K562 (cell line): Measurements from ENCODE around the gene IL9. TPM values are rescaled to one million over a fixed set of nuclear protein-coding genes. Genes with fewer than 3 reads are reported as not detected.

Experiments
- ATAC-seq: fragments of 200-7000 bp; cut with Tn5 transposase; 3 replicates; pipeline ENCODE4 v1.9.1; 2020; ENCODE audit warnings: moderate library complexity
- BruUV-seq: library from RNA; stranded (reverse); fragments of 400-500 nt; replicated peaks from 2 replicates; lab custom pipeline; 2021; lab: Mats Ljungman, UMichigan
- CTCF ChIA-PET: fragments of 300-600 bp; formaldehyde crosslinking; extraction: SDS; loops from one replicate; lab custom pipeline; 2021; ENCODE audit warnings: low intra/inter-chr PET ratio; lab: Yijun Ruan, JAX
- POLR2A ChIA-PET: fragments of 300-600, 350-650 bp; sonication (Branson Sonifier 250); formaldehyde crosslinking; extraction: SDS; loops from one replicate; lab custom pipeline; 2021; ENCODE audit warnings: antibody characterized with exemption, inconsistent platforms; lab: Yijun Ruan, JAX
- DNase-seq, 4 experiments: peaks; one replicate each; pipeline versions ENCODE4 v3.0.0 to v3.0.0-alpha.2; 2011 to 2018; ENCODE audit warnings: low spot score in 3 of 4, mixed read lengths in 3 of 4; ENCODE audit errors: extremely low read depth in 1 of 4
- FAIRE-seq: peaks from 2 replicates; lab custom pipeline; 2011; peaks lifted over from hg19 to GRCh38; lab: Jason Lieb, UNC
- H2AFZ ChIP-seq: 2 replicates; pipeline ENCODE4 v1.6.0; 2011; ENCODE audit warnings: low read depth, low read length, control low read depth, inconsistent platforms
- H3K27ac ChIP-seq: fragments of 200-600 bp; 3 replicates; pipeline ENCODE4 v1.8.0; 2011; ENCODE audit warnings: low read depth, mild to moderate bottlenecking, control low read depth, inconsistent platforms, low read length, moderate library complexity, mixed read lengths; ENCODE audit errors: extremely low read depth
- H3K27me3 ChIP-seq, 2 experiments: fragments of 300-600 bp in 1 of 2; 2 replicates in 1 of 2; 3 replicates in 1 of 2; pipeline versions ENCODE4 v1.6.0 to v1.8.0; 2011; ENCODE audit warnings: inconsistent platforms in 2 of 2, low read length in 2 of 2, mild to moderate bottlenecking in 1 of 2, mixed read lengths in 1 of 2, moderate library complexity in 1 of 2; ENCODE audit not compliant: control insufficient read depth in 2 of 2, insufficient read depth in 2 of 2
- H3K36me3 ChIP-seq: fragments of 300-600 bp; 3 replicates; pipeline ENCODE4 v1.8.0; 2011; ENCODE audit warnings: mild to moderate bottlenecking, low read length, inconsistent platforms; ENCODE audit not compliant: control insufficient read depth, insufficient read depth
- H3K4me1 ChIP-seq, 2 experiments: fragments of 200-600 bp in 1 of 2; replicated peaks in 1 of 2; 2 replicates in 1 of 2; 3 replicates in 1 of 2; pipeline versions ENCODE4 v1.5.1 to v1.8.0; 2011; ENCODE audit warnings: inconsistent platforms in 2 of 2, low read length in 2 of 2, mild to moderate bottlenecking in 1 of 2, mixed read lengths in 1 of 2, moderate library complexity in 1 of 2; ENCODE audit not compliant: control insufficient read depth in 2 of 2, insufficient read depth in 2 of 2
- H3K4me2 ChIP-seq: 2 replicates; pipeline ENCODE4 v1.6.1; 2011; ENCODE audit warnings: low read length, control low read depth, inconsistent platforms, mixed read lengths; ENCODE audit not compliant: insufficient read depth
- H3K4me3 ChIP-seq: fragments of 200-600 bp; sonication (generic), shearing (Covaris generic); 2 replicates; pipeline ENCODE4 v1.5.1; 2016; ENCODE audit warnings: control low read depth, inconsistent platforms
- H3K79me2 ChIP-seq: fragments of 200-600 bp; 3 replicates; pipeline ENCODE4 v1.8.0; 2011; ENCODE audit warnings: low read length, inconsistent platforms; ENCODE audit not compliant: control insufficient read depth, insufficient read depth
- H3K9ac ChIP-seq, 2 experiments: 2 replicates each; pipeline versions ENCODE4 v1.6.0 to v1.6.1; 2011; ENCODE audit warnings: low read depth in 2 of 2, low read length in 2 of 2, control low read depth in 1 of 2, inconsistent platforms in 1 of 2, mild to moderate bottlenecking in 1 of 2, mixed read lengths in 1 of 2; ENCODE audit not compliant: insufficient read depth in 1 of 2
- H3K9me1 ChIP-seq: one replicate; pipeline ENCODE4 v1.6.0; 2011; ENCODE audit warnings: inconsistent platforms, mild to moderate bottlenecking, low read length, moderate library complexity; ENCODE audit not compliant: control insufficient read depth, insufficient read depth
- H3K9me3 ChIP-seq: replicated peaks from 2 replicates; pipeline ENCODE4 v1.5.1; 2011; ENCODE audit warnings: low read depth, low read length, inconsistent platforms; ENCODE audit not compliant: control insufficient read depth, insufficient read depth
- H4K20me1 ChIP-seq: replicated peaks from 2 replicates; pipeline ENCODE4 v1.6.1; 2011; ENCODE audit warnings: low read length, inconsistent platforms, mixed read lengths; ENCODE audit not compliant: control insufficient read depth, insufficient read depth
- CTCF ChIP-seq, 3 experiments: IDR thresholded peaks in 2 of 3; conservative IDR thresholded peaks in 1 of 3; 2 replicates each; pipeline ENCODE4 v1.5.1; 2011 to 2012; ENCODE audit warnings: low read length in 3 of 3, mild to moderate bottlenecking in 3 of 3, control low read depth in 2 of 3, improper control_type of control experiment in 1 of 3, inconsistent platforms in 1 of 3, low read depth in 1 of 3, mixed read lengths in 1 of 3, moderate library complexity in 1 of 3; ENCODE audit not compliant: insufficient read depth in 2 of 3
- NCOA2 ChIP-seq, 2 experiments: fragments of 450-650 bp; IDR thresholded peaks; 2 replicates each; pipeline ENCODE4 v1.6.1; 2018; ENCODE audit warnings: mild to moderate bottlenecking in 2 of 2, moderate library complexity in 1 of 2; ENCODE audit not compliant: partially characterized antibody in 2 of 2
- RAD21 ChIP-seq, 2 experiments: fragments of 250-450 bp in 1 of 2; fragments of 450-650 bp in 1 of 2; sonication (Bioruptor Pico) in 1 of 2; formaldehyde crosslinking in 1 of 2; IDR thresholded peaks in 1 of 2; conservative IDR thresholded peaks in 1 of 2; 2 replicates each; pipeline versions ENCODE4 v1.4.0 to v1.8.0; 2020 to 2022; ENCODE audit warnings: mild to moderate bottlenecking in 2 of 2, moderate library complexity in 1 of 2
- SMC3 ChIP-seq: conservative IDR thresholded peaks from 2 replicates; pipeline ENCODE4 v1.6.1; 2011; ENCODE audit warnings: low read depth, low read length, improper control_type of control experiment; ENCODE audit not compliant: insufficient read depth
- WGBS: fragments of 100-300 bp; shearing (Covaris generic); methylation state at CpG from one replicate; pipeline ENCODE4 v1.1.6; 2016; ENCODE audit warnings: low coverage, mixed read lengths; ENCODE audit not compliant: insufficient coverage; ENCODE audit errors: missing lambda C conversion rate; 5-methylcytosine and 5-hydroxymethylcytosine counted together
- in situ Hi-C: fragments of 300-500 bp; cut with MboI; formaldehyde crosslinking; loops from 4 replicates; pipeline ENCODE4 v1.15.0; 2018; ENCODE audit warnings: inconsistent platforms, mixed read lengths
- intact Hi-C: fragments of 100-400 bp; cut with micrococcal nuclease; formaldehyde crosslinking; loops from 2 replicates; pipeline ENCODE4 v1.14.2; 2022
- polyA plus RNA-seq, 8 experiments: library from polyadenylated mRNA; depleted of rRNA in 4 of 8; stranded (reverse) in 5 of 8; unstranded in 3 of 8; fragments of >200 nt; fragmentation: Nextera tagmentation in 2 of 8; fragmentation: Illumina TruSeq in 1 of 8; extraction: Ambion mirVana in 2 of 8; extraction: Trizol in 1 of 8; gene quantifications; 2 replicates each; pipeline versions ENCODE4 v1.2.1 to v1.2.3, GENCODE V29; 2011 to 2014; ENCODE audit warnings: inconsistent platforms in 1 of 8, missing spikeins in 1 of 8
- total RNA-seq, 7 experiments: library from RNA; depleted of rRNA in 6 of 7; stranded (reverse); fragments of >200 nt in 6 of 7; fragmentation: Illumina TruSeq in 2 of 7; extraction: Trizol in 2 of 7; gene quantifications; 2 replicates each; pipeline versions ENCODE4 v1.2.1 to v1.2.3, GENCODE V29; 2011 to 2021; ENCODE audit warnings: low replicate concordance in 1 of 7

The IL9 gene
- total and polyA plus RNA-seq, 9 of the 15 experiments (the other 6 are each of a cell fraction or from before 2014, with no cell fraction given): not detected

- TF ChIP-seq RAD21 (CRISPR knock-in tag; conservative IDR thresholded peaks at IDR 0.05 in 1 of 2, IDR thresholded peaks at IDR 0.05 in 1 of 2): peak in 1 of 2 experiments; percentile 37; a peak in 1 of 4 replicates
- no peak for TF ChIP-seq NCOA2 (IDR thresholded peaks at IDR 0.05; ENCODE audit: partially characterized antibody in 2 of 2)
- 0 out of 2 replicates have a peak, but pooled peaks have one; percentile 13 for TF ChIP-seq SMC3
- peak; percentile 45 to 56 (median 54) for TF ChIP-seq CTCF (IDR thresholded peaks at IDR 0.05 in 2 of 3, conservative IDR thresholded peaks at IDR 0.05 in 1 of 3; ENCODE audit: insufficient read depth in 2 of 3, low read depth in 1 of 3, low read length in 3 of 3)
- BruUV-seq: no TSS peak
- peaks cover 2 to 38% of the 10 kb centered on the region in 2 experiments; a peak in 3 of 5 replicates for H3K27me3 ChIP-seq
- no peaks in the 10 kb centered on the region for H3K4me1 ChIP-seq
- intact Hi-C loops (no loop called here), in situ Hi-C loops (no loop called here)
- no peak overlapping the region for H3K9ac ChIP-seq
- no peak overlapping the region for H3K27ac ChIP-seq
- ChIA-PET POLR2A (no interaction called here), CTCF (no interaction called here)
- no peaks in the 10 kb centered on the region for H3K9me1 ChIP-seq
- WGBS: 0% methylated on average over 3 of the region's 3 CpGs
- no peak overlapping the region for H3K4me3 ChIP-seq
- FAIRE-seq (peak; percentile 26), DNase-seq (peak; percentile 14 to 27 (median 22)), ATAC-seq (peak; percentile 80)
- H3K4me2 ChIP-seq: no peak overlapping the region
- no peaks in the 10 kb centered on the region for H3K9me3 ChIP-seq
- H3K36me3 ChIP-seq: no peaks in the 10 kb centered on the region
- H2AFZ ChIP-seq: no peak overlapping the region
- H4K20me1 ChIP-seq: no peaks in the 10 kb centered on the region
- no peaks in the 10 kb centered on the region for H3K79me2 ChIP-seq
Measured at GRCh38 chr5:135880278-135880677, 15.4 kb downstream of the IL9 start.
